ENCODE data around the gene TP53INP2. TPM values are rescaled to one million over a fixed set of nuclear protein-coding genes. Genes with fewer than 3 reads are reported as not detected.

The TP53INP2 gene
- total and polyA plus RNA-seq, 2 experiments from 2014 or later: 2.7 to 3.3 TPM

- TF ChIP-seq, protein P1, sequence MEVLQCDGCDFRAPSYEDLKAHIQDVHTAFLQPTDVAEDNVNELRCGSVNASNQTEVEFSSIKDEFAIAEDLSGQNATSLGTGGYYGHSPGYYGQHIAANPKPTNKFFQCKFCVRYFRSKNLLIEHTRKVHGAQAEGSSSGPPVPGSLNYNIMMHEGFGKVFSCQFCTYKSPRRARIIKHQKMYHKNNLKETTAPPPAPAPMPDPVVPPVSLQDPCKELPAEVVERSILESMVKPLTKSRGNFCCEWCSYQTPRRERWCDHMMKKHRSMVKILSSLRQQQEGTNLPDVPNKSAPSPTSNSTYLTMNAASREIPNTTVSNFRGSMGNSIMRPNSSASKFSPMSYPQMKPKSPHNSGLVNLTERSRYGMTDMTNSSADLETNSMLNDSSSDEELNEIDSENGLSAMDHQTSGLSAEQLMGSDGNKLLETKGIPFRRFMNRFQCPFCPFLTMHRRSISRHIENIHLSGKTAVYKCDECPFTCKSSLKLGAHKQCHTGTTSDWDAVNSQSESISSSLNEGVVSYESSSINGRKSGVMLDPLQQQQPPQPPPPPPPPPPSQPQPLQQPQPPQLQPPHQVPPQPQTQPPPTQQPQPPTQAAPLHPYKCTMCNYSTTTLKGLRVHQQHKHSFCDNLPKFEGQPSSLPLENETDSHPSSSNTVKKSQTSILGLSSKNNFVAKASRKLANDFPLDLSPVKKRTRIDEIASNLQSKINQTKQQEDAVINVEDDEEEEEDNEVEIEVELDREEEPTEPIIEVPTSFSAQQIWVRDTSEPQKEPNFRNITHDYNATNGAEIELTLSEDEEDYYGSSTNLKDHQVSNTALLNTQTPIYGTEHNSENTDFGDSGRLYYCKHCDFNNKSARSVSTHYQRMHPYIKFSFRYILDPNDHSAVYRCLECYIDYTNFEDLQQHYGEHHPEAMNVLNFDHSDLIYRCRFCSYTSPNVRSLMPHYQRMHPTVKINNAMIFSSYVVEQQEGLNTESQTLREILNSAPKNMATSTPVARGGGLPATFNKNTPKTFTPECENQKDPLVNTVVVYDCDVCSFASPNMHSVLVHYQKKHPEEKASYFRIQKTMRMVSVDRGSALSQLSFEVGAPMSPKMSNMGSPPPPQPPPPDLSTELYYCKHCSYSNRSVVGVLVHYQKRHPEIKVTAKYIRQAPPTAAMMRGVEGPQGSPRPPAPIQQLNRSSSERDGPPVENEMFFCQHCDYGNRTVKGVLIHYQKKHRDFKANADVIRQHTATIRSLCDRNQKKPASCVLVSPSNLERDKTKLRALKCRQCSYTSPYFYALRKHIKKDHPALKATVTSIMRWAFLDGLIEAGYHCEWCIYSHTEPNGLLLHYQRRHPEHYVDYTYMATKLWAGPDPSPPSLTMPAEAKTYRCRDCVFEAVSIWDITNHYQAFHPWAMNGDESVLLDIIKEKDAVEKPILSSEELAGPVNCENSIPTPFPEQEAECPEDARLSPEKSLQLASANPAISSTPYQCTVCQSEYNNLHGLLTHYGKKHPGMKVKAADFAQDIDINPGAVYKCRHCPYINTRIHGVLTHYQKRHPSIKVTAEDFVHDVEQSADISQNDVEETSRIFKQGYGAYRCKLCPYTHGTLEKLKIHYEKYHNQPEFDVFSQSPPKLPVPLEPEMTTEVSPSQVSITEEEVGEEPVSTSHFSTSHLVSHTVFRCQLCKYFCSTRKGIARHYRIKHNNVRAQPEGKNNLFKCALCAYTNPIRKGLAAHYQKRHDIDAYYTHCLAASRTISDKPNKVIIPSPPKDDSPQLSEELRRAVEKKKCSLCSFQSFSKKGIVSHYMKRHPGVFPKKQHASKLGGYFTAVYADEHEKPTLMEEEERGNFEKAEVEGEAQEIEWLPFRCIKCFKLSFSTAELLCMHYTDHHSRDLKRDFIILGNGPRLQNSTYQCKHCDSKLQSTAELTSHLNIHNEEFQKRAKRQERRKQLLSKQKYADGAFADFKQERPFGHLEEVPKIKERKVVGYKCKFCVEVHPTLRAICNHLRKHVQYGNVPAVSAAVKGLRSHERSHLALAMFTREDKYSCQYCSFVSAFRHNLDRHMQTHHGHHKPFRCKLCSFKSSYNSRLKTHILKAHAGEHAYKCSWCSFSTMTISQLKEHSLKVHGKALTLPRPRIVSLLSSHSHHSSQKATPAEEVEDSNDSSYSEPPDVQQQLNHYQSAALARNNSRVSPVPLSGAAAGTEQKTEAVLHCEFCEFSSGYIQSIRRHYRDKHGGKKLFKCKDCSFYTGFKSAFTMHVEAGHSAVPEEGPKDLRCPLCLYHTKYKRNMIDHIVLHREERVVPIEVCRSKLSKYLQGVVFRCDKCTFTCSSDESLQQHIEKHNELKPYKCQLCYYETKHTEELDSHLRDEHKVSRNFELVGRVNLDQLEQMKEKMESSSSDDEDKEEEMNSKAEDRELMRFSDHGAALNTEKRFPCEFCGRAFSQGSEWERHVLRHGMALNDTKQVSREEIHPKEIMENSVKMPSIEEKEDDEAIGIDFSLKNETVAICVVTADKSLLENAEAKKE (CRISPR knock-in tag; IDR thresholded peaks at IDR 0.05): no peak
- TF ChIP-seq ZNF331 (CRISPR knock-in tag; IDR thresholded peaks at IDR 0.05; ENCODE audit: low read depth): no peak
- no peak for TF ChIP-seq POLR2AphosphoS5 (IDR thresholded peaks at IDR 0.05; ENCODE audit: low read depth)
- no peak for TF ChIP-seq NANOG (IDR thresholded peaks at IDR 0.05; ENCODE audit: borderline replicate concordance)
- no peak for TF ChIP-seq EZH2 (IDR thresholded peaks at IDR 0.05; ENCODE audit: low read depth, unreplicated experiment)
- no peak for TF ChIP-seq JUNB (IDR thresholded peaks at IDR 0.05; ENCODE audit: unreplicated experiment)
- no peak for TF ChIP-seq ETS1 (IDR thresholded peaks at IDR 0.05)
- no peak for TF ChIP-seq EZH2phosphoT487 (IDR thresholded peaks at IDR 0.05; ENCODE audit: unreplicated experiment)
These were observed 57.9 kb downstream of the TP53INP2 start (continued) for GRCh38 chr20:34762031-34762555.

Small RNAs within 50 kb of the gene (small RNA-seq; reads per million reads assigned to genes)
- not detected for gene AL118520.1 (ENCODE audit: low replicate concordance)

Other genes with a start within 250 kb of the TP53INP2 start
- gene DYNLRB1, start 187.9 kb upstream of the TP53INP2 start, total RNA-seq (2014; rRNA removed; shearing (Covaris generic)): 102 and 107 TPM in 2 replicates
- gene DYNLRB1, start 187.9 kb upstream of the TP53INP2 start, polyA plus RNA-seq (2016; fragmentation: Nextera tagmentation; extraction: Ambion mirVana): 376 and 393 TPM in 2 replicates
- 9.5 and 15.9 TPM in 2 replicates for gene MAP1LC3A, start 145.6 kb upstream of the TP53INP2 start, total RNA-seq (2014; rRNA removed; shearing (Covaris generic))
- gene MAP1LC3A, start 145.6 kb upstream of the TP53INP2 start, polyA plus RNA-seq (2016; fragmentation: Nextera tagmentation; extraction: Ambion mirVana): 15.2 and 15.3 TPM in 2 replicates
- 28.9 and 31.3 TPM in 2 replicates for gene PIGU, start 27.3 kb upstream of the TP53INP2 start, total RNA-seq (2014; rRNA removed; shearing (Covaris generic))
- 22.4 and 24.3 TPM in 2 replicates for gene PIGU, start 27.3 kb upstream of the TP53INP2 start, polyA plus RNA-seq (2016; fragmentation: Nextera tagmentation; extraction: Ambion mirVana)
- 10.6 and 10.8 TPM in 2 replicates for gene NCOA6, start 121.3 kb downstream of the TP53INP2 start, total RNA-seq (2014; rRNA removed; shearing (Covaris generic))
- gene NCOA6, start 121.3 kb downstream of the TP53INP2 start, polyA plus RNA-seq (2016; fragmentation: Nextera tagmentation; extraction: Ambion mirVana): 15.9 and 17.4 TPM in 2 replicates
- gene GGT7, start 168.5 kb downstream of the TP53INP2 start, total RNA-seq (2014; rRNA removed; shearing (Covaris generic)): 23.6 and 24.9 TPM in 2 replicates
- gene GGT7, start 168.5 kb downstream of the TP53INP2 start, polyA plus RNA-seq (2016; fragmentation: Nextera tagmentation; extraction: Ambion mirVana): 19.0 and 24.6 TPM in 2 replicates
- gene ACSS2, start 172.3 kb downstream of the TP53INP2 start, total RNA-seq (2014; rRNA removed; shearing (Covaris generic)): 43.4 and 49.3 TPM in 2 replicates
- 26.1 and 26.8 TPM in 2 replicates for gene ACSS2, start 172.3 kb downstream of the TP53INP2 start, polyA plus RNA-seq (2016; fragmentation: Nextera tagmentation; extraction: Ambion mirVana)